GM12872 (cell line): Measurements from ENCODE around the gene FARSA.
A peak's percentile ranks its signal among the peaks of the same experiment; 100 is the strongest.

ENCODE experiments used
- CTCF ChIP-seq: IDR thresholded peaks from 3 replicates; pipeline ENCODE4 v1.5.1; 2011; ENCODE audit warnings: low read depth, mild to moderate bottlenecking, low read length, moderate library complexity; ENCODE audit not compliant: insufficient read depth

FARSA gene

GRCh38 chr19:12970070-12970820 is 36.7 kb upstream of the FARSA start:
- TF ChIP-seq CTCF = no peak

- no peak for TF ChIP-seq CTCF
These were observed 35.9 kb upstream of the FARSA start, which contains the start of gene DAND5 for GRCh38 chr19:12969292-12969988. TSS of gene DAND5 (plus strand) at chr19:12969576. CDS start at chr19:12969661, 85 bp downstream.

GRCh38 chr19:12967907-12968306 is 34.4 kb upstream of the FARSA start:
- TF ChIP-seq CTCF = no peak

GRCh38 chr19:12965812-12966135 is 32.3 kb upstream of the FARSA start:
- no peak for TF ChIP-seq CTCF

- TF ChIP-seq CTCF = peak; percentile 93
These were observed 31.7 kb upstream of the FARSA start for GRCh38 chr19:12965017-12965811.

- no peak for TF ChIP-seq CTCF
These were observed 26.0 kb upstream of the FARSA start for GRCh38 chr19:12959481-12959880.
